ENCODE results near the gene FBXW10.
"Not testable (repeated sequence)": the region's sequence is repeated elsewhere in the genome, so short reads cannot be mapped to it uniquely, and the experiment has no call there.

Gene FBXW10

DNA sequence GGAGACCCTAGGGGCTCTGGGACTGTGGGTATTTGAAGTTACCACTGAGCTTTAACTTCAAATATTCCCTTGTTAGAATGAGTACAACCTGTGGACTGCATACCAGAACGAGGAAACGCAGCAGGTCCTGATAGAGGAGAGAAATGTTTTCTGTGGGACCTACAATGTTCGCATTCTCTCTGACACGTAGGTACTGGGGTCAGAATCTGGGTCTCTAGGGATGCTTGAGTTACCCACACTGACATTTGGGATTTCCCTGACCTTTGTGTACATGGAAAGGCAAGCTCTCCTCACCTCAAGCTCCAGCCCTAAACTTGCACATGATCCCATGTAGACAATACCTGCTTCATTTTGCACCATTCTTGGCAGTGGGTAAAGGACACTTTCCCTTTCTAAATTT is 12.1 kb downstream of the FBXW10 start:
- DNase-seq: not testable (repeated sequence)

DNA sequence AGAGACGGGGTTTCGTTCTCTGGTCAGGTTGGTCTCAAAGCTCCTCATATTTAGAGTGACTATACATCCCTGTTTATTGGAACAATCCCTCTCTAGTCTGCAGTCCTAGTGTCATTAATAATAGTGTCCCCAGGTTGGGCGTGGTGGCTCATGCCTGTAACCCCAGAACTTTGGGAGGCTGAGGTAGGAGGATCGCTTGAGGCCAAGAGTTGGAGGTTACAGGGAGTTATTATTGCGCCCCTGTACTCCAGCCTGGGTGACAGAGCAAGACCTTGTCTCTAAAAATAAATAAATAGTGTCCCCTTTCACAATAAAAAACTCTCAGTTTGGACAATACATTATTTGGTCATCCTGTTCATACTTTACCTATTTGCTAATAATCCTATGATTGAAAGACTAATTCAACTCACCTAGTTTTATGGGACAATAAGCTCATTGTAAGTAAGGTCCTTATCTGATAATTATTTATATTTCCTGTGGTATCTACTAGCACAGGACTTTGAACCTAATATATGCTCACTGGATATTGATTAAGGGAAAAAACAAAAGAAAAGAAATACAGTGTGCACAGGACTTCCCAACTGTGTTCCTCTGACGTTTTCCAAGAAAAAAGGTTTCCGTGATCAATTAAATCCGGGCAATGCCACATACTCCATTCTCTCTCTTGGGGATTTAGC is 13.7 kb downstream of the FBXW10 start:
- DNase-seq: not testable (repeated sequence)

DNA sequence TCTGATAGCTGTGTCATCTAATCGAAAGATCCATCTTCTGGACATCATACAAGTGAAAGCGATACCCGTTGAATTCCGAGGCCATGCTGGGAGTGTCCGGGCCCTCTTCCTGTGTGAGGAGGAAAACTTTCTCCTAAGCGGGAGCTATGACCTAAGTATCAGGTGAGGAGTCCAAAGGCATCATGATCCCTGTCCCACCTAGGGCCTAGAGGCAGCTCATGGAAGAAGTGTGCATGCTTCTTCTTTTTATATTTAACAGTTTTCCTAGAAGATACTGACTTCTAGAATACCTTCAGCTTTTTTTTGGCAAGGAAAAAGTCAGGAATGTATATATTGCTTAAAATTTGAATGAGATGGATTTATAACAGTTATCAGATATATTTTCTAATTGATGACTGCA is 14.5 kb downstream of the FBXW10 start:
- not testable (repeated sequence) for DNase-seq

DNA sequence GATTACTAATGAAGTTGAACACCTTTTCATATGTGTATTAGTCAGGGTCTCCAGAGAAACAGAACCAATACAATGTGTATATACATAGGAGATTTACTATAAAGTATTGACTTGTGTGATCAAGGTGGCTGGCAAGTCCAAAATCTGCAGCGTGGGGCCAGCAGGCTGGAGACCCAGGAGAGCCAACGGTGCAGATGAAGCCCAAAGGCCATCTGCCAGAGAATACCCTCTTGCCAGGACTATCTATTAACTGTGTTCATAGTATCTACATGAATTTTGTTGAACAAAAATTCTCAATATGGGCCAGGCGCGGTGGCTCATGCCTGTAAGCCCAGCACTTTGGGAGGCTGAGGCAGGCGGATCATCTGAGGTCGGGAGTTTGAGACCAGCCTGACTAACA is 16.4 kb downstream of the FBXW10 start:
- DNase-seq: not testable (repeated sequence)

DNA sequence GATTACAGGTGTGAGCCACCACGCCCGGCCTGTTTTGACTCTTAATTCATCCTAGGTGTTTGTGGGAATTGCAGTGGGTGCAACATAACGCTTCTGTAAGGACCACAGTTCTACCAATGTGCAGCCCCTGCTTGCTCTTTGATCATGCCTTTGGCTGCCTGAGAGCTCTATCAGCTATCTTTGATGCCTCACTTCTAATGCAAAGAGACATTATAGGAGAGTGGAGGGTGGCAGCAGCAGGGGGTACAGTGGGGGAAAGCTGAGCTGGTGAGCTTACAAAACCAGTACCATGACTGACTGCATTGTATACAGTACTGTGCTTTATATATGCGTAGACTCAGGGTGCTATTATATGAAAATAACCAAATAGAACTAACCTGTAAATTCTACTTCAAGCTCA is 26.7 kb downstream of the FBXW10 start:
- not testable (repeated sequence) for DNase-seq

DNA sequence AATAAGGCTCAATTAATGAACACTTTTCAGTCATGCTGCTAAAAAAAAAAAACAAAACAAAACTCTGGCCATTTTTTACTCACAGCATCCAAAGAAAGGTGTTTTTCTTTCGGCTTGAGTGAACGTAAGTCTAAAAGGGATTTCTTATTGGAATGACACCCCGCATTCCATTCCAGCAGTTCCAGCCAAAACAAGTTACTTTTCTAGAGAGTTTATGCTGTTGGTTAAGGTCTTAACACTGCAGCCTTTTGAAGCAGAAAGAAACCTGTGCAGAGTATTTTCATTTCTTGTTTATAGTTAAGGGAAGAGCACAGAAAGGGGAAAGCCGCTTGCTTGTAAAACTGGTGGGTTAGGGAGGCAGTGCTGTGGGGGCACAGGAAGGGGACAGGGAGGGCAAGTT is 27.2 kb downstream of the FBXW10 start:
- not testable (repeated sequence) for DNase-seq

DNA sequence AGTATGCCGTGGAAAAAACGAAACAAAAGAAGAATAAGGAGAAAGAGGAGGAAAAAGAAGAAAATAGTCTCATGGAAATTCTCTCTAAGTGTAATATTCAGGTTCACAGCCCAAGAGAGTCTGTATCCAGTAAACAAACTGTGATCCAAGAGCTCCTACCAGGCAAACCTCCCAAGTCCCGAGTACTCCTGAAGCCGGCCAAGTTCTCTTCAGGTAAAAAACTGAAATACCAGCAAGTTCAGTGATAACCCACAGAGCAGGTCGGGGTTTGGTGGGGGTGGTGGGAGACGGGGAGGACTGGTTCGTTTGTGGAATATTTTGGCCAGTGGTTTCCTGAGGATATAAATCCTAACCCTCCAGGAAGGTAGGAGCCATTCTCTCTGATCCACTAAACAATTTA is 28.6 kb downstream of the FBXW10 start:
- no peak for DNase-seq

DNA sequence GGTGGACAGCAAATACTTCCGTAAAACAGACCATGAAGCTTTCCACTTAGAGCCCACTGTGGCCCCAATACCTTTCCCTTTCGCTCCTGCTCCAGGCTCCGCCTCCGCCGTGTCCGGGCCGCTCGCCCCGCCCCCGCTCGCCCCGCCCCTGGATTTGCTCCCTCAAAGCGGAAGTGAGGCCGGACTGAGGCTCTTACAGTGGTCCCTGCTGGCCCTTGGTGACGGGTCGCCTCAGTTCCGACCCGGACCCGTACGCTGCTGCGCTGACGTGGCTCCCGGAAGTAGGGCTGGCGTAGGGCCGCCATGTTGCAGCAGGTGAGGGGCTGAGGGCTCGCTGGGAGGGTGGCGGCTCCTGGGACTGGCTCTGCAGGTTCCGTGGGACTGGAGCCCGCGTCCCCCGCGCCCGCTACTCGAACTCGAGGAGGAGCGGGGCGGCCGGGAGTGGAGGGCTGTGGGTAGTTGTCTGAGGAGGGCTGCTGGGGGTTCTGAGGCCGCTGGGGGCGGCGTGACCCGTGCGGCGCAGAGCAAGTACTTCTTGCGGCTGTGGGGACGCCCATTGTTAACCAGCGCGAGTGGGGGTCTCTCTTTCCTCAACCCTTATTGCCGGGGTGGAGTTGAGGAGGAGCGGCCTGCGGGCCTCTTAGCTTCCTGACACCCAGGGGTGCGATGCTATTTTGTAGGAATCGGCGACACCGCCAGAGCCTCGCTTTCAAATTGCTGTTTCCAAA is 37.3 kb downstream of the FBXW10 start, which contains the start of gene TVP23B:
TVP23B (plus strand) TSS at position 193 of the 728 bp plus-strand sequence; CDS start at position 304, 111 bp downstream.
- DNase-seq: peak; percentile 84

DNA sequence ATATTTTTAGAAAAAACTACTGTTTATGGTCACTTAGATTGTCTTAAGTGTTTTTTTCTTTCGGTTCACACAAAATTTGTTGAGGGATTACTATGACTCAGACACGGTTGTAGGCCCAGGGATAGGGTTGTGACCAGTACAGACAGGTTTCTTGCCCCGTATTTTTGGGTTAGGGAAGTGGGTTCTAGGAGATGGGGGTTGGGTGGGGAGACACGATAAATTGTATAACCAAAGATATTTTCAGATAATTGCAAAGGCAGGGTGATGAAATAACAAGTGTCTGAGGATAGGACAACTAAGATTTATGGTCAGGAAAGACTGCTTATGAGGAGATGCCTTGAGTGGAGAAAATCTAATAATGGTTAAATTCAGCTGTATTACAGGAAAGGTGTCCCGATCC is 38.0 kb downstream of the FBXW10 start:
- not testable (repeated sequence) for DNase-seq

DNA sequence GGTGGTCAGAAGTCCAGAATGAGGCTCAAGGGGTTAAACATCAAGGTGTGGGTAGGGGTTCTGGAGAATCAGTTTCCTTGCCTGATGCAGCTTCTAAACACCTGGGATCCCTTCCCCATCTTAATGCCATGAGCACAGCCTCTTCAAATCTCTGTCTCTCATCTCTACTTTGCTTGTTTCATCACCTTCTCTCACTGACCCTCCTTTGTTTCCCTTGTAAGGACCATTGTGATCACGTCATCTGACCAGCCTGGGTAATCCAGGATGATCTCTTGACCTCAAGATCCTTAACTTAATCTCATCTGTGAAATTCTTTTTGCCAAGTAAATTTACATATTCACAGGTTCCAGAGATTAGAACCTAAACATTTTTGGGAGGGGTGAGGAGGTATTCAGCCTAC is 42.1 kb downstream of the FBXW10 start:
- DNase-seq: not testable (repeated sequence)

DNA sequence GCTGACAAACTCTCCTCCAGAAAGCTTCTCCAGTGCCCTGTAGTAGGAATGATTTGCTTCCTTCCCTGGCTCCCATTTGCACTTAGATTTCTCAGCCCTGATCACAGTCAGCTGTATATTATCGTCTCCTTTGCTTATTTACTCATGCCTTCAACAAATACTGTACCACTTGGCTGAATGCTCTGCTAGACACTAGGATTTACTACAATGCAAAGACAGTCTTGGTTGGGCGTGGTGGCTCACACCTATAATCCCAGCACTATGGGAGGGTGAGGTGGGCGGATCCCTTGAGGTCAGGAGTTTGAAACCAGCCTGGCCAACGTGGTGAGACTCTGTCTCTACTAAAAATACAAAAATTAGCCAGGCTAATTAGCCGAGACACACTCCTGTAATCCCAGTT is 43.0 kb downstream of the FBXW10 start:
- DNase-seq: not testable (repeated sequence)

DNA sequence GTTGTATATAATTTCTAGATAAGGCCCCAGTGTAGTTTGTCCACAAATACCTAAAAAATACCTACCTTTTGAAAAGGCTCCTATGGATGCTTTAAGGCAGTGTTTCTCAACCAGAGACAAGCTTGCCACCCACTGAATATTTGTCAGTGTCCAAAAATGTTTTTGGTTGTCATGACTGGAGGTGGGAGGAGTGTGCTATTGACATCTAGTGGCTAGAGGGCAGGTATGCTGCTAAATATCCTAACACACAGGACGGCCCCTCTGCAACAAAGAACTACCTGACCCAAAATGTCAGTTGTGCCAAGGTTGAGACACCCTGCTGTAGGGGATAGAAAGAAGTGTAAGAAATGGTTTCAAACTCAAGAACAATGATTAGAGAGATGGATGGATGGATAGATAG is 47.5 kb downstream of the FBXW10 start:
- DNase-seq: not testable (repeated sequence)

DNA sequence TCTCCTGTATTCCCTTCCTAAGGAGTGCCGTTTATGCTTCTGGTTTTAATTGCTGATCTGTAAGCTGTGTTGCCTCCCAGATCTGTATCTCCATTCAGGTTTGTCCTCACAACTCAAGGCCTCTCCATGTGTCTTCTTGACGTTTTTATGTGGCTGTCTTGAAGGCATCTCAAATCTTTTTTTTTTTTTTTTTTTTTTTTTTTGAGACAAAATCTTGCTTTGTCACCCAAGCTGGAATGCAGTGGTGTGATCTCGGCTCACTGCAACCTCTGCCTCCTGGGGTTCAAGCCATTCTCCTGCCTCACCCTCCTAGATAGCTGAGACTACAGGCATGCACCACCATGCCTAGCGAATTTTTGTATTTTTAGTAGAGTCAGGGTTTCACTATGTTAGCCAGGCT is 51.0 kb downstream of the FBXW10 start:
- not testable (repeated sequence) for DNase-seq

DNA sequence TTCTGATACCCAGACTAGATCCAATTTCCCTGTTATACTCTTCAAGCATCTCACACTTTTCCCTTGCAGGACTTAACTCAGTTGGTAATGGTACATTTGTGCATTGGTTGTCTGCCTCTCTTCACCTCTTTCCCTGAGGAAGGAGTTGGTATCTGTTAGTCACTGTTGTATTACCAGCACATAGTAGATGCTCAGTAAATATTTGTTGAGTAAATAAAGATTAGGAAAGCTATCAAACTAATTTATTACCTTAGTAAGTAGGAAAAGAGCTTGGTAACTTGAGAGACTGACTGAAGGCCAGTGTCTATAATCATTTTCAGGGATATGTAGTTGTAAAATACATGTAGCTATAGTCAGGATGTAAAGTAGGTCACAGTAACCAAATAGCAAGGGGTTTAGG is 53.0 kb downstream of the FBXW10 start:
- DNase-seq: not testable (repeated sequence)

DNA sequence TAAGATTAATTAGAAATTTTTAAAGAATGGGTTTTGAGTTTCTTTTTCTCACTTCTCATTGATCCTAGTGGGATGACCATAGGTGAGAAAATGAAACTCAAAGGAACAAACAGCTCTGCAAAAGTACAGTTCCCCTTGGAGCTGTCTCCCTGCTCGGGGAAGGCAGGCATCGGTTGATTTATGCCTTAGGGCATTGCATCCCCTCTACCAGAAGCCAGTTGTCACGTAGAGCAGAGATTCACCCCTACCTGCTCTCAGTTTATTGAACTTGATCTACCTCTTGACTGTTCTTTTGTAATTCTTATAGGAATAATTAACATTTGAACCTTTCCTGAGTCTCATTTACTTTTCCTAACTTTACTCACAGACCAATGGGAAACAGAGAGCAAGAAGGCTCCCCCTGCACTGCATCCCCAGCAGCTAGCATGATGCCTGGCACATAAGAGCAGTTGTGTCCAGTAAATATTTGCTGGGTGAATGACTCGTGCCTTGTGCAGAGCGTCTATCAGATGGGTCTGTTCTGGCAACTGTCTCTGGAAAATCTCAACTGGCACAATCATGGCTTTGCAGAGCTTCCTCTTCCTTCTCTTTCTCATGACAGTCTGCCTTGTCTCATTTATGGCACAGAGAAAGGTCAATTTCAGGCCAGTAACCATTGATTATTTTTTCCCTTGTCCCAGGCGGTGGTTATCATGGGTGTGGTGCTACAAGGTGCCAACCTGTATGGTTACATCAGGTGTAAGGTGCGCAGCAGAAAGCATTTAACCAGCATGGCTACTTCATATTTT is 59.8 kb downstream of the FBXW10 start:
- not testable (repeated sequence) for DNase-seq

DNA sequence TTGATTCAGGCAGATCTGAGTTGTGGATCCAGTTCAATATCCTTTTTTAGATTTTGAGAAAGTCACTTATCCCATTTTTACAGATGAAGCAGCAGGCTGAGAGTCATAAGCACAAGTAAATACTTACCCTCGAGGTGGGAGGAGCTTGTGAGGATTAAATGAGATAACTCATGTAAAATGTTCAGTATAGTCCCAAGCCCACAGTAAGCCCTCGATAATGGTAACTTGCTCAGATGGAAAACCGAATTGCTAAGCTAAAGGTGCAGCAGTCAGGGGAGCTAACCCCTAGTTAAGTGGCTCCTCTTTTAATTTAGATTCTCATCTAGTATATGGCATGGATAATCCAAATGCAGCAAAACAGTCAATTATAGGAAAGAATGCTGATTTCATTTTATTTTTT is 72.1 kb downstream of the FBXW10 start:
- DNase-seq: not testable (repeated sequence)

DNA sequence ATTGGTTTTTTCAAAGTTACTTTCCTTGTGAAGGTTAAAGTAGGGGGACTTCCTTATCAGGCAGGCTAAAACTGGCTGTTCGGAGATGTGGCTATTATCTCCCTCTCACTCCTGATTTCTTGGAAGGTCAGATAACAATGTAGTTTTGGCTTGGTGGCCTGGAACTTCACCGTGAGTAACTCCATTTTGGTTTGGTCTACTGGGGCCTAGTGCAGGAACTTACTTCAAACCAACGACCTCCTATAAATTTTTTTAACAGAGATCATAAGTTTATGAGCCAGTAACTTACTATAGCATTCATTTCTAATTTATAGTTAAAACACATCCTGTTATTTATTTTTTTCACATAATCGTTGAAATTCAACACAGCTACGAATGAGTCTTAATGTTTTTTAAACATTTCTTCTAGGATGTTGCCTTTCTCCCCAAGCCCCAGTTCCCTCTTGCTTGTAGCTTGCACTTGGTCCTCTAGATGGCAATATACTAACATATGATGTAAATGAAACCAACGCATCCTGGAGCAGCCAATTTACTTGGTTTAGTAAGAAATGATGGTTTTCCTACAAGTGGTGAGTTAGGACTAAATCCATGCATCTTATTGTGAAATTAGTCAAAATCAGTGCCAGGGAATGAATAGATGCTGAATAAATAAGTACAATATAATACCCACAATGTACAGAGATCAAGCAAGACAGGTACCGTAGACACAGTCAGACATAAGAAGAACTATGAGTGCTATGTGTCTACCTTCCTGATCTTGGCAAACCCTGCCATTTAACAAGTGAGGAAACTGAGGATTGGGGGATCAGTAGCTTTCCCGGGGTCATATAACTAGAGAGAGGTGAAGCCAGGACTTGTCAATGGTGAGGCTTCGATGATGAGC is 72.9 kb downstream of the FBXW10 start:
- peak; percentile 30 for DNase-seq

DNA sequence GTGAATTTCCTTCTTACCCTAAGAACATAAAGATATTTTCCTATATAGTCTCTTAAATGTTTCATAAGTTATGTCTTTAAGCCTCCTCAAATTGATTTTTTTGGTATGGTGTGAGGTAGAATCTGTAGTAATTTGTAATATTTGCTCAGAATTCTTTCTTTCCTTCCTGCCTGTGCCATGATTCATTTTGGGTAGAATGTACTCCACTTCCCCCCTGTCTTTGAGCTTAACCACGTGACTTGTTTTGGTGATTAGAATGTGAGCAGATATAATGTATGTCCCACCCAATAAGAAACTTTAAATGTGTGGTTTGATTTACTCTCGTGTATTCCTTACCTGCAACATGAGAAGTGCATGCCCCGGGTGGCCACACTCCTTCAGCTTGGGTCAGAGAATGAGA is 77.6 kb downstream of the FBXW10 start:
- DNase-seq: not testable (repeated sequence)

DNA sequence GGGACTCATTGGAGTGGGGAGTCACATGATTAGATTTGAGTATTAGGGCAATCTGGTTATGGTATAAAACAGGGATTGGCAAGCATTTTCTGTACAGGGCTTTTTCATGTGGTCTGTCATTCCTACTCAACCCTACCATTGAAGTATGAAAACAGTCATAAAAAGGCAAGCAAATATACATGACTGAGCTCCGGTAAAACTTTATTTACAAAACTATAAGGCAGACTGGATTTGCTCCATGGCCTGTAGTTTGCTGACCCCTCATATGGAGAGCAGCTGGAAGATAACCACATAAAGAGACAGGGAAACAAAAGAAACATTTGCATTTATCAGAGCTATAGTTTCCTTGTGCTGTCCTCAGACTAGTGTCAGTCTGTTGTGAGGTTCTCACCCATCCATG is 83.8 kb downstream of the FBXW10 start:
- not testable (repeated sequence) for DNase-seq
